ENCODE data around the gene ZNF280D.

The ZNF280D gene

GRCh38 chr15:56587686-56588085, 145.6 kb downstream of the ZNF280D start:
- intact Hi-C loops (cut with DNase I) = no loop called here
- no peak for DNase-seq

GRCh38 chr15:56586206-56586605, 147.1 kb downstream of the ZNF280D start:
- DNase-seq = no peak
- intact Hi-C loops (cut with DNase I) = no loop called here

DNA sequence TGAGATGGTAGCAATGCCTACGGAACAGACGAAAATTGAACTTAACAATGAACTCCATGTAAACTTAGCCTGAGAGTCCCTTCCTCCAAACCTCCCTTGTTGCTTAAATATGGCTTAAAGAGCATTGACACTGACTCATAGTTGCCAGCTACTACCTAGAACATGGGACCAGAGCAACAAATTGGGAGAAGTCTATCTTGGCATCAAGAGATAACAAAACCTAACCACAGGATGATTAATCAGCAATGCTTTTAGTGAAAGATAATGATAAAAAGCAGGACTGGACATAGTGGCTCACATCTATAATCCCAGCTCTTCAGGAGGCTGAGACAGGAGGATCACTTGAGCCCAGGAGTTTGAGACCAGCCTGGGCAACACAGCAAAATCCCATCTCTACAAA, 150.5 kb downstream of the ZNF280D start:
- DNase-seq = no peak
- intact Hi-C loops (cut with DNase I) = no loop called here

Measured in head of caudate nucleus (tissue), 42 donors.